Left lung (tissue), 10 donors: ENCODE data around the gene ARHGAP35. TPM values are rescaled to one million over a fixed set of nuclear protein-coding genes. Genes with fewer than 3 reads are reported as not detected.

Experiments
- ATAC-seq: fragments of 200-7000 bp; cut with Tn5 transposase; one replicate; pipeline ENCODE4 v1.9.1; 2020; ENCODE audit warnings: moderate library complexity
- DNase-seq, 4 donors: peaks; one replicate each; pipeline ENCODE4 v3.0.0-alpha.2; 2013 to 2020
- H3K27ac ChIP-seq, 2 donors: fragments of 200-600 bp; sonication (generic) in 1 of 2; one replicate each; pipeline versions ENCODE4 v1.5.0 to v1.8.0; 2020 to 2021
- H3K27me3 ChIP-seq, 2 donors: fragments of 200-600 bp; sonication (generic) in 1 of 2; one replicate each; pipeline versions ENCODE4 v1.5.0 to v1.8.0; 2020 to 2021
- H3K36me3 ChIP-seq, 2 donors: fragments of 200-600 bp; sonication (generic) in 1 of 2; one replicate each; pipeline versions ENCODE4 v1.5.0 to v1.8.0; 2020 to 2021
- H3K4me1 ChIP-seq, 2 donors: fragments of 200-600 bp; one replicate each; pipeline ENCODE4 v1.8.0; 2021
- H3K4me3 ChIP-seq, 2 donors: fragments of 200-600 bp; sonication (generic) in 1 of 2; one replicate each; pipeline versions ENCODE4 v1.5.0 to v1.8.0; 2020 to 2021; ENCODE audit warnings: mild to moderate bottlenecking in 1 of 2
- H3K9me3 ChIP-seq, 2 donors: fragments of 200-600 bp; sonication (generic) in 1 of 2; one replicate each; pipeline versions ENCODE4 v1.5.0 to v1.8.0; 2020 to 2021
- CTCF ChIP-seq, 2 donors: fragments of 200-600 bp; sonication (generic) in 1 of 2; IDR thresholded peaks; one replicate each; pipeline versions ENCODE4 v1.5.0 to v1.8.0; 2021; ENCODE audit warnings: antibody characterized with exemption in 2 of 2
- intact Hi-C, 2 donors: fragments of 100-400 bp; cut with DNase I; formaldehyde crosslinking; loops; one replicate each; pipeline versions ENCODE4 v1.11.2 to v1.14.2; 2022
- polyA plus RNA-seq, 6 donors: library from polyadenylated mRNA; unstranded; fragments of 120-200 nt; gene quantifications; one replicate each; pipeline ENCODE4 v1.2.1, GENCODE V29; 2013; ENCODE audit not compliant: insufficient read length in 6 of 6
- total RNA-seq, 2 donors: library from RNA; stranded (reverse); fragmentation: NEBNext Ultra II Directional; extraction: Animal tissue kit (Norgen Biotek cat#: 25700); gene quantifications; one replicate each; pipeline ENCODE4 v1.2.1, GENCODE V29; 2021
- donor health status: DM: no; HTN: yes; CAD: no.
- donor health status: DM: no; HTN: no; CAD: no.

Gene ARHGAP35
- total and polyA plus RNA-seq, 8 donors = 35.2 to 54.6 (median 49.7) TPM

DNA sequence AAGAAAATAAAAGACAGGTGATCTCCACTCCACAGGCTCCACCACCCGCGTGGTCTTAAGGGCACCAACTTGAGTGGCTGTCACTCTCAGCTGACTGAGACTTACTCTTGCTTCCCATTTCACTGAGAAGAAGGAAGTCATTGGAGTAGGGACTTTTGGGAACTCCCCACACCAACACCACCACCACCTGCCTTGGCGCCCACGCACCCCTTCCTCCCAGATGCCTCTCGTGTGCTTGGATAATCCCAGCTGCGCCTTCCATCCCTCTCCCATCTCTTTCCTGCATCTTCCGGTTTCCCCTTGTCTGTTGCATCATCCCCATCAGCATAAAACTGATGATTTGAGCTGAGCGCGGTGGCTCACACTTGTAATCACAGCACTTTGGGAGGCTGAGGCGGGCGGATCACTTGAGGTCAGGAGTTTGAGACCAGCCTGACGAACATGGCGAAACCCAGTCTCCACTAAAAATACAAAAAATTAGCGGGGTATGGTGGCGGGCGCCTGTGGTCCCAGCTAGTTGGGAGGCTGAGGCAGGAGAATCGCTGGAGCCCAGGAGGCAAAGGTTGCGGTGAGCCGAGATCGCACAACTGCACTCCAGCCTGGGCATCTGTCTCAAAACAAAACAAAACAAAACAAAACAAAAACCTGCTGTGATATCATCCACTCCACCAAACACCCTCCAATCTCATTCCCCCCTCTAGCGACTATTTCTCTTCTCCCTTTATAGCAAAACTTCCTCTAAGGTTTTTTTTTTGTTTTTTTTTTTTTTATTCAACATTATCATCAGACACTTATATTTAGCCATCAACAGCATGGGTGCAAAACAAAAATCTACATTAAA is 35.7 kb upstream of the ARHGAP35 start:
- Histone ChIP-seq H3K4me1 (peaks cover 2 to 23% of the 10 kb centered on the region in 2 donors), H3K27me3 (no peaks in the 10 kb centered on the region), H3K36me3 (no peaks in the 10 kb centered on the region), H3K27ac (peak overlapping the region; percentile 44 to 78), H3K9me3 (no peaks in the 10 kb centered on the region), H3K4me3 (no peak overlapping the region)
- DNase-seq (peak in 1 of 4 donors; percentile 65), ATAC-seq (peak; percentile 66)
- intact Hi-C loops = no loop called here
- no peak for TF ChIP-seq CTCF (IDR thresholded peaks at IDR 0.05)

DNA sequence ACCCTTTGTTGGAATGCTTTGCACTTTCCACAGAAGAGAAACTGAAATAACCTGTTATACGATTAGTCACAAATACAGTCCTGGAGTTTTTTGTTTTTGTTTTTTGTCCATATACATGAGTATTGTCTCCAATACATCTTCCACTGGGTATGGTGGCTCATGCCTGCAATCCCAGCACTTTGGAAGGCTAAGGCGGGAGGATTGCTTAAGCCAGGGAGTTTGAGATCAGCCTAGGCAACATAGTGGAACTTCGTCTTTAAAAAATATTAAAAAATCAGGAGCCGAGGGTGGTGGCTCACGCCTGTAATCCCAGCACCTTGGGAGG is 35.1 kb upstream of the ARHGAP35 start:
- DNase-seq = no peak
- no peaks in the 10 kb centered on the region for H3K9me3 ChIP-seq
- no peaks in the 10 kb centered on the region for H3K36me3 ChIP-seq
- intact Hi-C loops = no loop called here
- ATAC-seq = no peak
- no peaks in the 10 kb centered on the region for H3K27me3 ChIP-seq
- H3K27ac ChIP-seq = no peak overlapping the region
- no peak for TF ChIP-seq CTCF (IDR thresholded peaks at IDR 0.05)
- peaks cover 2 to 23% of the 10 kb centered on the region in 2 donors for H3K4me1 ChIP-seq
- H3K4me3 ChIP-seq = no peak overlapping the region

DNA sequence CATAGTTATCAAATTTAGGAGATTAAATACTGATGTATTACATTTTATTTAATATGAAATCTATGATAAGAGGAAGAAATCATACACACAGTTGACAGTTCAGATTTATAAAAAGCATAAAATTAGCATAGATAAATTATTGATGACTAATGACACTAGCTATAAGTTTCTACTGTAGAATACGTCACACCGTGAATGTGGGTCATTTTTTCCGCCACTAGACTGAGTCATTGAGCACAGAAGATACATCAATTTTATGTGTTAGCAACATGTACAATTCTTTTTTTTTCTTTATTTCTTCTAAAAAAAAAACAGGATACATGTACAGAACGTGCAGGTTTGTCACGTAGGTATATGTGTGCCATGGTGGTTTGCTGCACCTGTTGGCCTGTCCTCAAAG is 32.3 kb upstream of the ARHGAP35 start:
- ATAC-seq (no peak), DNase-seq (no peak)
- Histone ChIP-seq H3K4me3 (no peak overlapping the region), H3K27ac (no peak overlapping the region), H3K27me3 (no peaks in the 10 kb centered on the region), H3K9me3 (no peaks in the 10 kb centered on the region), H3K36me3 (no peaks in the 10 kb centered on the region), H3K4me1 (peaks cover 2 to 7% of the 10 kb centered on the region in 2 donors)
- intact Hi-C loops = no loop called here
- no peak for TF ChIP-seq CTCF (IDR thresholded peaks at IDR 0.05)

DNA sequence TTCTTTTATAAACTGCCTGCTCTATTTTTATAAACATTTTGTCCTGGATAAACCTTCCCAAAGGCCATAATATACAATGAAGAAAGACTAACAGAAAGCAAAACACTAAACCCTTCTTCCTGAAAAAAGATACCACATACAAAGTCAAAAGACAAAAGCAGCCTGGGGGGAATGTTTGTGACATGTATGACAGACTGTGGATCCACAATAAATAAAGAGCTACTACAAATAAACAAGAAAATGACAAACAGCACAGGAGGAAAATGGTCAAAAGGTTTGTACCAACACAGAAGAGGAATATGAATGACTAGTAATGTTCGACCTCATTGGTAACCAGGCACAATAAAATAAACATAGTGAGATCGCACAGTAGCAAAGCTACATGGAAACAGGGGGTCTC is 29.9 kb upstream of the ARHGAP35 start:
- Histone ChIP-seq H3K9me3 (no peaks in the 10 kb centered on the region), H3K27me3 (no peaks in the 10 kb centered on the region), H3K4me3 (no peak overlapping the region), H3K27ac (no peak overlapping the region), H3K4me1 (peaks cover 0 to 2% of the 10 kb centered on the region in 2 donors), H3K36me3 (no peaks in the 10 kb centered on the region)
- no peak for TF ChIP-seq CTCF (IDR thresholded peaks at IDR 0.05)
- intact Hi-C loops = no loop called here
- ATAC-seq = no peak
- DNase-seq = no peak

- Histone ChIP-seq H3K4me1 (peaks cover 0 to 2% of the 10 kb centered on the region in 2 donors), H3K36me3 (peaks cover 0 to 24% of the 10 kb centered on the region in 2 donors), H3K27me3 (no peaks in the 10 kb centered on the region), H3K4me3 (no peak overlapping the region), H3K9me3 (no peaks in the 10 kb centered on the region), H3K27ac (no peak overlapping the region)
- DNase-seq (no peak), ATAC-seq (no peak)
- TF ChIP-seq CTCF (IDR thresholded peaks at IDR 0.05) = no peak
- intact Hi-C loops = no loop called here
Observed at GRCh38 chr19:46834121-46834520, 26.7 kb upstream of the ARHGAP35 start.
